CD4-positive, alpha-beta T cell treated with Interleukin-1 beta for 1 hour (primary cell): ENCODE data around the gene AKR1B1.
A peak's percentile ranks its signal among the peaks of the same experiment; 100 is the strongest.

Source experiments
- DNase-seq, 2 donors: peaks; one replicate each; pipeline ENCODE4 v3.0.0-alpha.2; 2020 to 2022

AKR1B1 gene

GRCh38 chr7:134443396-134444070, 15.4 kb downstream of the AKR1B1 start:
- DNase-seq: no peak

- DNase-seq: no peak
Observed at GRCh38 chr7:134442441-134443220, 16.3 kb downstream of the AKR1B1 start.

GRCh38 chr7:134441264-134441663, 17.6 kb downstream of the AKR1B1 start:
- no peak for DNase-seq

DNA sequence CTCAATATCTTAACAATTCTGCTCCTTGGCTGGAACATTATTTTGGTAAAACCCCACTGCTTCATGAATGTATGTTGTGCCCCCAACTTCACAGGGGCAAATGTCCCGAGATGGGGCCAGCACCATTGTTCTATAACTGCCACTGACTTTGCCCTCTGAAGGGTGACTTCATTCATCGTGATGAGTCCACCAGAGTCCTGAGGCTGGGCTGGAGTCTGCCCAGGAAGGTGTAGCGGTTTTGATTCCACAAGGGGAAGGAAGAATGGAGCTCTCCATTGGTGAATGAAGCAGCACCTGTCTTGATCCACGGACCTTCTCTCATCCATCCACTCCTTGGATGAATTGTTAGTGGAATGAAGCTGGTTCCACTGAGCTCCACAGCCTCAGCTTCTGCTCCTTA, 18.4 kb downstream of the AKR1B1 start:
- no peak for DNase-seq

- DNase-seq: no peak
Observed at GRCh38 chr7:134440067-134440466, 18.8 kb downstream of the AKR1B1 start.

DNA sequence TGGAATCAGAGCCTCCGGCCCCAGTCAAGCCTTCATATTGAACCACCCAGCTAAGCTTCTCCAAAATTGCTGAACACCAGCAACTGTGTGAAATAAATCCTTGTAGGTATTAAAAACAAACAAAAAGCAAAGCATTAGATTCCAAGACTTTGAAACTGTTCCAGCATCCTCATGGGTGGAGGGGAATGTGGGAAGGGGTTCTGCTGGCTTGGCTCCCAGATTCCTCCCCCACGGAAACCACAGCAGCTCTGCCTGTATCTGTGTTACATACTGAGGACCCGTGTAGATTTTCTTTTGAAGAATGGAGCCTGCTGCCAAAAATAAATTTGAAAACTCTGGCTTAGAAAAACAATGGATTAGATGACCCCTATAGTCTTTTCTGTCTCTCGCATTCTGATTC, 20.0 kb downstream of the AKR1B1 start:
- no peak for DNase-seq

DNA sequence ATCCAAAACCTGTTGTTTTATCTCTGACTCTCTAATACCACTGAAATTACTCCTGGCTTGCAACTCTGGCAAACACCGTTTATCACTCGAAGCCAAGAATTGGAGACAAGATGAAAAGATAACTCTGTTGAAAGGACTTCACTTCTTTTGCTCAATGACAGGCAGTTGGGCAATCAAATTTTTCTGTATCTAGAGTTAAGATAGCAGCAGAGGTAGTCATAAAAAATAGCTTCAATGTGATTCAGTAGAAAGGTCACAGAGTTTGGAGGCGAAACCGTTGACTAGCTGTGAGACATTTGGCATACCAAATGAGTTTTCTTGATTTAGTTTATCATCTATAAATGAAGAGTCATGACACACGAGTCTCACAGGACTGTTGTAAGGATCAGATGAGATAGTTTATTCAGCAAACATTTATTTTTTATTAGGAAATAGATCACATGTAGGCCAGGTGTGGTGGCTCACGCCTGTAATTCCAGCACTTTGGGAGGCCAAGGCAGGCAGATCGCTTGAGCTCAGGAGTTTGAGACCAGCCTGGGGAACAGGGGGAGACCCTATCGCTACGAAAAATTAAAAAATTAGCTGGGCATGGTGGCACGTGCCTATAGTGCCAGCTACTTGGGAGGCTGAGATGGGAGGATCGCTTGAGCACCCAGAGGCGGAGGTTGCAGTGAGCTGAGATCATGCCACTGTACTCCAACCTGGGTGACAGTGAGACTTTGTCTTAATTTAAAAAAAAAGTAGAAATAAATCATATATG, 23.6 kb downstream of the AKR1B1 start:
- DNase-seq: no peak

- DNase-seq: no peak
Observed at GRCh38 chr7:134434701-134435100, 24.2 kb downstream of the AKR1B1 start.

DNA sequence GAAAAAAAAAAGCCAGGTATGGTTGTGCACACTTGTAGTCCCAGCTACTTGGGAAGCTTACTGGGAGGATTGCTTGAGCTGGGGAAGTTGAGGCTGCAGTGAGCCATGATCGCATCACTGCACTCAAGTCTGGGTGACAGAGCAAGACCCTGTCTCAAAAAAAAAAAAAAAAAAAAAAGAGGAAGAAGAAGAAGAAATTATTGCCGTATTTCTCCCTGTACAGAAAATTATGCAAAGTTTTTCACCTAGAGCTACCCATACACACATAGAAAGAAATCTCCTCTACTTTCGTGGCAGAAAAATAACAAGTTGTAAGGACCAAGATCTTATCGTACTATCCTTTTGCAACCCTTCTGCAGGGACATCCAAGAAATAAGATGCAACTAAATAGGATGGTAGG, 25.5 kb downstream of the AKR1B1 start:
- DNase-seq: no peak

- DNase-seq: peak; percentile 80 to 83
Observed at GRCh38 chr7:134432296-134433152, 26.4 kb downstream of the AKR1B1 start.

DNA sequence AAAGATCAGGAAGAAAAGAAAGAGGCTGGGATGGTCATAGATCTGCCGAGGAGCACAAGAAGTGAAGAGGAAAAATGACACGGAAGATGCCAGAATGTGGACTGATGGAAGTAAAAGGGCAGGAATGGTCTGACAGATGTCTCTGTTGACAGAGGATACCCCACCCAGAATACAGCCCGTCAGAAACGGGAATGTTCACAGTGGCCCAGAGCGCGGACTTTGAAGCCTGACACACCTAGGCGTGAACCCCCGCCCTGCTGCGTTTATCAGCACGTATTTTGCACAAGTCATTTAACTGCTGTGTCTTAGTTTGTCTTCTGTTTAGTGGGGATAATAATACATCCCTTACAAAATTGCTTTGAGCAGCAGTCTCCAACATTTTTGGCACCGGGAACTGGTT, 27.1 kb downstream of the AKR1B1 start:
- no peak for DNase-seq

GRCh38 chr7:134429481-134429880, 29.4 kb downstream of the AKR1B1 start:
- no peak for DNase-seq

- DNase-seq: no peak
Observed at GRCh38 chr7:134428942-134429341, 30.0 kb downstream of the AKR1B1 start.

DNA sequence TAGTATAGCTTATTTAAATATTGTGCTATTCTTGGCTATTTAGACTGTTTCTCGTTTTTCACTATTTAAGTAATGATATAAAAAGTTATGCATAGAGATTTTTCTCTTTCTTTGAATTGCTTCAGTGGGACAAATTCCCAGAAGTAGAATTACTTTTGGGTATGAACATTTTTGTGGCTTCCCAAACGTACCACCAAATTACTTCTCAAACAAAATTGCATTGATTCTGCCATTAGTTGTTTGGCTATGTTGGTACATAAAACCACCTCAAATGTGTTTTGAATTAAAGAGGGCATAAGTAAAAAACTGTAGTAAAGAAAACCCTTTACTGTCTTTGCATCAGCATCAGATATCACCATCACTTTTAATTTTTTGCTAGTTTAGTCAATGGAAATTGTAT, 31.0 kb downstream of the AKR1B1 start:
- no peak for DNase-seq

GRCh38 chr7:134425777-134426176, 33.1 kb downstream of the AKR1B1 start:
- no peak for DNase-seq

- no peak for DNase-seq
Observed at GRCh38 chr7:134422638-134423037, 36.3 kb downstream of the AKR1B1 start.

GRCh38 chr7:134422008-134422407, 36.9 kb downstream of the AKR1B1 start:
- no peak for DNase-seq

GRCh38 chr7:134420424-134421125, 38.3 kb downstream of the AKR1B1 start:
- no peak for DNase-seq

DNA sequence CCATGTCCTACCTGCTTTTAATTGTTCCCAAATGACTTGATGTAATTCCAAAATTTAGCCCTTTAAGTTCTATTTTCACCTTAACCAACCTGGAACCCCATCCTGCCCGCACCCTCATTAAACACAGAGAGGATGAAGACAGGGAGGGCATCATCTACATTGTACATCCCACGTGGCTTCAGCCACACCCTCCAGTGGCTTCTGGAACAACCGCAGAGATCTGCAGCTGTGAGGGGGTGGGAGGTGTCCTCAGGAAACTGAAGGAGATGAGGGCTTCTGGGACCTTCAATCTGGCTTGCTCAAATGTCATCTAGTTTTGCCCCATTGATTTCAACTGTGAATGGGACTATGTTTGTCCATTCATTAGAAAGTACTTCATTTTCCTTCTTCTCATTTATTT, 39.0 kb downstream of the AKR1B1 start:
- no peak for DNase-seq

GRCh38 chr7:134419085-134419484, 39.8 kb downstream of the AKR1B1 start:
- no peak for DNase-seq

- no peak for DNase-seq
Observed at GRCh38 chr7:134415700-134416099, 43.2 kb downstream of the AKR1B1 start.

DNA sequence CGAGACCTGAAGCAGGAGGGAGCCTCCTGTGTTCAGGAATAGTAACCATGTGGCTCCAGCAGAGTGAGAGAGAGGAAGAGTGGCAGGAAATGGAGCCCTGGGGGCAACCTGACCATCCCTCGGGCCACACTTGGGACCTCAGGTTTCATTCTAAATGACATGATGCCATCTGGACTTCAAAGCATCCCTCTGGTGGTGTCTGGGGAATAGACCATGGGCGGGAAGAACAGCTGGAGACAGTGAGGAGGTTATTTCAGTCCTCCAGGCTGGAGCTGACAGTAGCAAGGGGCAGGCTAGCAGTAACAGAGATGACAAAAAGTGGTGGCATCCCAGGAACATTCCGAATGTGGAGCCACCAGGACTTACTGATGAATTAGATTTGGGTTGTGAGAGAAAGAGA, 44.8 kb downstream of the AKR1B1 start:
- DNase-seq: no peak
